SK-N-SH (cell line): Measurements from ENCODE around the gene ACOT7. TPM values are rescaled to one million over a fixed set of nuclear protein-coding genes. Genes with fewer than 3 reads are reported as not detected.

ENCODE experiments used
- CTCF ChIA-PET: fragments of 300-600, 350-600 bp; formaldehyde crosslinking; extraction: SDS; loops from one replicate; lab custom pipeline; 2021; lab: Yijun Ruan, JAX
- POLR2A ChIA-PET: fragments of 350-600 bp; sonication (Branson Sonifier 250); formaldehyde crosslinking; extraction: SDS; loops from one replicate; lab custom pipeline; 2020; ENCODE audit warnings: antibody characterized with exemption, inconsistent platforms; lab: Yijun Ruan, JAX
- DNase-seq: peaks from one replicate; pipeline ENCODE4 v3.0.0; 2012
- H2AFZ ChIP-seq: fragments of 200-600 bp; sonication (generic); 2 replicates; pipeline ENCODE4 v1.8.1; 2016; ENCODE audit warnings: antibody characterized with exemption, mild to moderate bottlenecking, low read depth
- H3F3A ChIP-seq: fragments of 200-600 bp; sonication (generic); replicated peaks from 2 replicates; pipeline ENCODE3; 2016; ENCODE audit warnings: antibody characterized with exemption, mild to moderate bottlenecking; ENCODE audit not compliant: insufficient read depth
- H3K27ac ChIP-seq, 2 experiments: fragments of 200-500 bp in 1 of 2; fragments of 200-600 bp in 1 of 2; sonication (Bioruptor generic) in 1 of 2; sonication (generic), shearing (Covaris generic) in 1 of 2; 2 replicates each; pipeline versions ENCODE4 v1.5.1 to v1.6.1; 2014 to 2016; ENCODE audit warnings: low read depth in 2 of 2, inconsistent platforms in 1 of 2, low read length in 1 of 2, mild to moderate bottlenecking in 1 of 2, mixed read lengths in 1 of 2
- H3K27me3 ChIP-seq: fragments of 200-600 bp; sonication (generic), shearing (Covaris generic); 2 replicates; pipeline ENCODE4 v1.6.1; 2016; ENCODE audit warnings: mixed run types; ENCODE audit not compliant: insufficient read depth
- H3K36me3 ChIP-seq, 2 experiments: fragments of 200-500 bp in 1 of 2; fragments of 200-600 bp in 1 of 2; sonication (Bioruptor generic) in 1 of 2; sonication (generic) in 1 of 2; replicated peaks in 1 of 2; 2 replicates each; pipeline versions ENCODE3 to v1.5.1; 2014 to 2016; ENCODE audit warnings: low read length in 1 of 2, mild to moderate bottlenecking in 1 of 2; ENCODE audit not compliant: insufficient read depth in 2 of 2, control insufficient read depth in 1 of 2
- H3K4me1 ChIP-seq, 2 experiments: fragments of 200-500 bp in 1 of 2; fragments of 200-600 bp in 1 of 2; sonication (Bioruptor generic) in 1 of 2; sonication (generic), shearing (Covaris generic) in 1 of 2; 2 replicates each; pipeline versions ENCODE4 v1.5.1 to v1.6.1; 2014 to 2016; ENCODE audit warnings: low read depth in 1 of 2, low read length in 1 of 2, mixed run types in 1 of 2; ENCODE audit not compliant: insufficient read depth in 2 of 2, control insufficient read depth in 1 of 2
- H3K4me2 ChIP-seq: fragments of 200-600 bp; sonication (generic), shearing (Covaris generic); 2 replicates; pipeline ENCODE4 v1.6.1; 2017; ENCODE audit warnings: mixed run types
- H3K4me3 ChIP-seq, 2 experiments: fragments of 200-500 bp in 1 of 2; fragments of 200-600 bp in 1 of 2; sonication (Bioruptor generic) in 1 of 2; sonication (generic), shearing (Covaris generic) in 1 of 2; 2 replicates each; pipeline versions ENCODE4 v1.5.1 to v1.8.1; 2014 to 2016; ENCODE audit warnings: low read depth in 2 of 2, inconsistent platforms in 1 of 2, low read length in 1 of 2, mild to moderate bottlenecking in 1 of 2, mixed read lengths in 1 of 2, moderate library complexity in 1 of 2
- H3K79me2 ChIP-seq: fragments of 200-600 bp; sonication (generic); 2 replicates; pipeline ENCODE4 v1.8.1; 2017; ENCODE audit warnings: mild to moderate bottlenecking; ENCODE audit not compliant: insufficient read depth
- H3K9ac ChIP-seq: fragments of 200-600 bp; sonication (generic); 2 replicates; pipeline ENCODE4 v1.6.1; 2017; ENCODE audit warnings: mixed run types
- H3K9me2 ChIP-seq: fragments of 200-600 bp; sonication (generic); 2 replicates; pipeline ENCODE4 v1.6.1; 2017; ENCODE audit warnings: mixed run types
- H3K9me3 ChIP-seq: fragments of 200-600 bp; sonication (generic); 2 replicates; pipeline ENCODE4 v1.6.1; 2017; ENCODE audit warnings: mixed run types, mild to moderate bottlenecking, moderate library complexity
- H4K20me1 ChIP-seq: fragments of 200-600 bp; sonication (generic); 2 replicates; pipeline ENCODE4 v1.6.1; 2017; ENCODE audit warnings: mild to moderate bottlenecking, mixed run types; ENCODE audit not compliant: insufficient read depth
- EP300 ChIP-seq, 2 experiments: IDR thresholded peaks; 2 replicates each; pipeline versions ENCODE4 v1.4.0 to v1.6.1; 2012; ENCODE audit warnings: borderline replicate concordance in 1 of 2, low read depth in 1 of 2, low read length in 1 of 2
- EZH2phosphoT487 ChIP-seq: fragments of 200-600 bp; sonication (generic); IDR thresholded peaks from 2 replicates; pipeline ENCODE4 v1.6.1; 2017; ENCODE audit warnings: low read depth, mixed run types, mild to moderate bottlenecking, antibody characterized with exemption, moderate library complexity, borderline replicate concordance
- FOSL2 ChIP-seq: IDR thresholded peaks from 2 replicates; pipeline ENCODE4 v1.4.0; 2012; ENCODE audit warnings: low read depth, mild to moderate bottlenecking, moderate library complexity, borderline replicate concordance
- GABPA ChIP-seq: IDR thresholded peaks from 2 replicates; pipeline ENCODE4 v1.4.0; 2012; ENCODE audit warnings: low read depth, mild to moderate bottlenecking
- GATA2 ChIP-seq: sonication (generic); formaldehyde crosslinking; IDR thresholded peaks from 2 replicates; pipeline ENCODE4 v1.5.0; 2020; ENCODE audit warnings: mild to moderate bottlenecking, missing genetic modification reagents
- IRF3 ChIP-seq: fragments of 150-350 bp; IDR thresholded peaks from 2 replicates; pipeline ENCODE4 v1.6.1; 2016; ENCODE audit warnings: mild to moderate bottlenecking, low read depth, low read length
- MAX ChIP-seq: IDR thresholded peaks from 2 replicates; pipeline ENCODE4 v1.4.0; 2012; ENCODE audit warnings: low read depth
- NFIC ChIP-seq: IDR thresholded peaks from 2 replicates; pipeline ENCODE4 v1.4.0; 2012; ENCODE audit warnings: borderline replicate concordance
- POLR2AphosphoS5 ChIP-seq: IDR thresholded peaks from 2 replicates; pipeline ENCODE4 v1.6.1; 2012; ENCODE audit warnings: low read depth, low read length
- RCOR1 ChIP-seq: fragments of 150-350 bp; IDR thresholded peaks from 2 replicates; pipeline ENCODE4 v1.6.1; 2017; ENCODE audit warnings: antibody characterized with exemption, low read length
- RXRA ChIP-seq: IDR thresholded peaks from 2 replicates; pipeline ENCODE4 v1.4.0; 2012; ENCODE audit warnings: low read depth, mild to moderate bottlenecking, borderline replicate concordance
- SIN3A ChIP-seq: IDR thresholded peaks from 2 replicates; pipeline ENCODE4 v1.6.1; 2012; ENCODE audit warnings: low read depth, mild to moderate bottlenecking, low read length, moderate library complexity, borderline replicate concordance
- TAF1 ChIP-seq: IDR thresholded peaks from 2 replicates; pipeline ENCODE4 v1.6.1; 2012; ENCODE audit warnings: low read depth, mild to moderate bottlenecking, low read length, moderate library complexity, borderline replicate concordance
- TEAD4 ChIP-seq: IDR thresholded peaks from 2 replicates; pipeline ENCODE4 v1.4.0; 2012; ENCODE audit warnings: mild to moderate bottlenecking, borderline replicate concordance; ENCODE audit not compliant: insufficient read depth
- USF1 ChIP-seq: IDR thresholded peaks from 2 replicates; pipeline ENCODE4 v1.4.0; 2012; ENCODE audit warnings: low read depth, borderline replicate concordance
- USF2 ChIP-seq: fragments of 150-350 bp; IDR thresholded peaks from 2 replicates; pipeline ENCODE4 v1.6.1; 2017; ENCODE audit warnings: antibody characterized with exemption, low read length, low read depth, borderline replicate concordance
- ZBTB33 ChIP-seq: IDR thresholded peaks from 2 replicates; pipeline ENCODE4 v1.4.0; 2012; ENCODE audit warnings: low read depth, borderline replicate concordance
- WGBS: methylation state at CpG from one replicate; pipeline ENCODE4 v1.1.6; 2017; ENCODE audit warnings: low lambda C conversion rate; 5-methylcytosine and 5-hydroxymethylcytosine counted together
- polyA plus RNA-seq, 3 experiments: library from polyadenylated mRNA; depleted of rRNA; stranded (reverse); fragments of >200 nt; gene quantifications; 2 replicates each; pipeline ENCODE4 v1.2.3, GENCODE V29; 2012

ACOT7 gene
- polyA plus RNA-seq, 1 of the 3 experiments (the other 2 are of a cell fraction): 289 TPM

GRCh38 chr1:6321205-6321604 lies 72.4 kb downstream of the ACOT7 start:
- Histone ChIP-seq H4K20me1 (no peaks in the 10 kb centered on the region), H3K27me3 (no peaks in the 10 kb centered on the region), H3F3A (no peaks in the 10 kb centered on the region), H3K36me3 (peaks cover 4 to 22% of the 10 kb centered on the region in 2 experiments), H3K9me3 (no peaks in the 10 kb centered on the region), H3K9ac (no peak overlapping the region), H3K27ac (no peak overlapping the region), H3K4me2 (no peak overlapping the region), H3K4me3 (no peak overlapping the region), H3K79me2 (no peaks in the 10 kb centered on the region), H3K9me2 (no peaks in the 10 kb centered on the region), H2AFZ (no peak overlapping the region), H3K4me1 (no peaks in the 10 kb centered on the region)
- WGBS: over 99% methylated on average over 8 of the region's 8 CpGs
- no peak for TF ChIP-seq RXRA
- TF ChIP-seq SIN3A: no peak
- no peak for TF ChIP-seq ZBTB33
- no peak for TF ChIP-seq TEAD4
- no peak for TF ChIP-seq MAX
- no peak for TF ChIP-seq EP300 (IDR thresholded peaks at IDR 0.05; ENCODE audit: borderline replicate concordance in 1 of 2, low read depth in 1 of 2, low read length in 1 of 2)
- no peak for TF ChIP-seq NFIC
- no peak for TF ChIP-seq POLR2AphosphoS5
- no peak for TF ChIP-seq USF2
- TF ChIP-seq TAF1: no peak
- no peak for TF ChIP-seq FOSL2
- TF ChIP-seq EZH2phosphoT487: no peak
- POLR2A ChIA-PET: no interaction called here
- CTCF ChIA-PET: interaction anchor here (3.6 kb wide), 1 partner anchor 75 kb away, joined by 14 read pairs; no protein-coding TSS in a partner anchor
- no peak for DNase-seq

GRCh38 chr1:6317098-6317760 lies 76.3 kb downstream of the ACOT7 start:
- Histone ChIP-seq H3K9ac (no peak overlapping the region), H3K9me3 (no peaks in the 10 kb centered on the region), H3K27me3 (no peaks in the 10 kb centered on the region), H3K4me2 (no peak overlapping the region), H4K20me1 (no peaks in the 10 kb centered on the region), H3K9me2 (no peaks in the 10 kb centered on the region), H3F3A (no peaks in the 10 kb centered on the region), H3K27ac (peak overlapping the region in 1 of 2 experiments; percentile 59; a peak in 2 of 4 replicates), H3K79me2 (no peaks in the 10 kb centered on the region), H3K36me3 (peaks cover 4 to 20% of the 10 kb centered on the region in 2 experiments), H3K4me1 (peaks cover 0 to 4% of the 10 kb centered on the region in 2 experiments; a peak in 1 of 4 replicates), H3K4me3 (no peak overlapping the region), H2AFZ (no peak overlapping the region)
- CTCF ChIA-PET: interaction anchor here (0.8 to 1.8 kb wide), 4 partner anchors 26 to 70 kb away, joined by 3 to 9 read pairs (median 5); no protein-coding TSS in a partner anchor
- WGBS: 67% methylated on average over 11 of the region's 11 CpGs
- DNase-seq: no peak
- POLR2A ChIA-PET: no interaction called here
- TF ChIP-seq GABPA: no peak
- no peak for TF ChIP-seq IRF3
- no peak for TF ChIP-seq GATA2
- TF ChIP-seq RCOR1: no peak
- TF ChIP-seq USF2: no peak
- no peak for TF ChIP-seq MAX
- no peak for TF ChIP-seq EP300 (IDR thresholded peaks at IDR 0.05; ENCODE audit: borderline replicate concordance in 1 of 2, low read depth in 1 of 2, low read length in 1 of 2)
- TF ChIP-seq FOSL2: no peak
- TF ChIP-seq USF1: no peak
